AG04450 (cell line): ENCODE data around the gene PRR19. TPM values are rescaled to one million over a fixed set of nuclear protein-coding genes. Genes with fewer than 3 reads are reported as not detected.

ENCODE experiments used
- CTCF ChIA-PET: fragments of 300-600, 350-600 bp; formaldehyde crosslinking; extraction: SDS; loops from one replicate; lab custom pipeline; 2022; ENCODE audit warnings: antibody characterized with exemption, inconsistent platforms; lab: Charles Lee
- POLR2A ChIA-PET: fragments of 350-600 bp; formaldehyde crosslinking; extraction: SDS; loops from one replicate; lab custom pipeline; 2021; ENCODE audit warnings: antibody characterized with exemption, inconsistent platforms; lab: Yijun Ruan, JAX
- DNase-seq: peaks from one replicate; pipeline ENCODE4 v3.0.0-alpha.2; 2011; ENCODE audit warnings: low read depth, low spot score
- H3K27ac ChIP-seq: one replicate; pipeline ENCODE4 v1.5.1; 2012; ENCODE audit warnings: low read depth, low read length, control low read depth
- H3K27me3 ChIP-seq: one replicate; pipeline ENCODE4 v1.6.0; 2012; ENCODE audit warnings: low read length; ENCODE audit not compliant: control insufficient read depth, insufficient read depth
- H3K4me3 ChIP-seq: 2 replicates; pipeline ENCODE4 v1.5.1; 2011; ENCODE audit warnings: mild to moderate bottlenecking, low read depth, low read length, control low read depth
- H3K9me3 ChIP-seq: 2 replicates; pipeline ENCODE4 v1.5.1; 2012; ENCODE audit warnings: low read length; ENCODE audit not compliant: control insufficient read depth, insufficient read depth
- polyA plus RNA-seq: library from polyadenylated mRNA; depleted of rRNA; stranded (reverse); fragments of >200 nt; gene quantifications from 2 replicates; pipeline ENCODE4 v1.2.3, GENCODE V29; 2011
- TF ChIP-seq, protein P1 (sequence below): IDR thresholded peaks from 2 replicates; pipeline ENCODE4 v1.5.1; 2011; ENCODE audit warnings: low read depth, low read length, control low read depth, inconsistent platforms

PRR19 gene
- polyA plus RNA-seq, 1 experiment, result 0.40 TPM

DNA sequence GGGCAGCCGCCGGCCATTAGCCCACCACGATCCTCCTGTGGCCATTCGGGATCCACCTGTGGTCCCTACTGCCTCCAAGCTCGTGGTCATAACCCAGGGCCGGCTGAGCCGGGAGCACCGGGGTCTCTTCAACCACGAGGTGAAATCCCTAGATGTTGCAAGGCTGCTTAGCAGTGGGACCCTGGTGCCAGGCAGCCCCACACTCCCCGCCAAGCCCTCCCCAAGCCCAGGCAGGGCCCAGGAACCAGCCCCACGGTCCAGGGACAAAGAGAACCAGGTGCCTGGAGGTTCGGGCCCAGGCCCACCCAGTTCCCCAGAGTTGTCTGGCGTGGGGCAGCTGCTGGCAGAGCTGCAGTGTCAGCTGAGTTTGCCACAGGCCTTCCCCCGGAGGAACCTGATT is 7.8 kb downstream of the PRR19 start:
- POLR2A ChIA-PET, result no interaction called here
- CTCF ChIA-PET, result no interaction called here
- Histone ChIP-seq H3K4me3 (no peak overlapping the region), H3K9me3 (peaks cover 3% of the 10 kb centered on the region; the same call in 1 of the 2 replicates), H3K27ac (no peak overlapping the region), H3K27me3 (peaks cover 11% of the 10 kb centered on the region)
- TF ChIP-seq, protein P1, sequence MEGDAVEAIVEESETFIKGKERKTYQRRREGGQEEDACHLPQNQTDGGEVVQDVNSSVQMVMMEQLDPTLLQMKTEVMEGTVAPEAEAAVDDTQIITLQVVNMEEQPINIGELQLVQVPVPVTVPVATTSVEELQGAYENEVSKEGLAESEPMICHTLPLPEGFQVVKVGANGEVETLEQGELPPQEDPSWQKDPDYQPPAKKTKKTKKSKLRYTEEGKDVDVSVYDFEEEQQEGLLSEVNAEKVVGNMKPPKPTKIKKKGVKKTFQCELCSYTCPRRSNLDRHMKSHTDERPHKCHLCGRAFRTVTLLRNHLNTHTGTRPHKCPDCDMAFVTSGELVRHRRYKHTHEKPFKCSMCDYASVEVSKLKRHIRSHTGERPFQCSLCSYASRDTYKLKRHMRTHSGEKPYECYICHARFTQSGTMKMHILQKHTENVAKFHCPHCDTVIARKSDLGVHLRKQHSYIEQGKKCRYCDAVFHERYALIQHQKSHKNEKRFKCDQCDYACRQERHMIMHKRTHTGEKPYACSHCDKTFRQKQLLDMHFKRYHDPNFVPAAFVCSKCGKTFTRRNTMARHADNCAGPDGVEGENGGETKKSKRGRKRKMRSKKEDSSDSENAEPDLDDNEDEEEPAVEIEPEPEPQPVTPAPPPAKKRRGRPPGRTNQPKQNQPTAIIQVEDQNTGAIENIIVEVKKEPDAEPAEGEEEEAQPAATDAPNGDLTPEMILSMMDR, result no peak
- DNase-seq, result no peak

DNA sequence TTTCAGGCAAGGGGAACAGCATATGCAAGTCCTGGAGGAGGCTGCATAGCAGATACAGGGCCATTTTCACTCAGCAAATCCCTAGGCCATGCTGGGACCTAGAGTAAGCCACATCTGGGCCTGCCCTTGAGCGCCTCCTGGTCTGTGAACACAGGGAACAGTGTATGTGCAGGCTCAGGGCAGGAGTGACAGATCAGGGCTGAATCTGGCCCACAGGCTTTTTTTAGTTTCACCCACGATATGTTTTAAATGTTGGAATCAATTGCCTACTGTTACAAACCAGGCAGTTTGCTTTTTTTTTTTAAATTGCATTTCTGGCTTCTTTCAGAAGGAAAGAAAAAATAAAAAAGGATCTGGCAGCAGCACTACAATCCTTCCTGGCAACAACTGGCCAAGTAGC is 9.7 kb downstream of the PRR19 start:
- Histone ChIP-seq H3K4me3 (no peak overlapping the region), H3K9me3 (peaks cover 3% of the 10 kb centered on the region; the same call in 1 of the 2 replicates), H3K27ac (no peak overlapping the region), H3K27me3 (peaks cover 11% of the 10 kb centered on the region)
- CTCF ChIA-PET, result interaction anchor here (0.8 kb wide), 1 partner anchor 12 kb away, joined by 3 read pairs; no protein-coding TSS in a partner anchor
- no peak for DNase-seq
- TF ChIP-seq, protein P1, result no peak
- POLR2A ChIA-PET, result interaction anchor here (0.6 kb wide), 1 partner anchor 9 kb away, joined by 3 read pairs; the partner anchor contains the start of genes PAFAH1B3 and PRR19

DNA sequence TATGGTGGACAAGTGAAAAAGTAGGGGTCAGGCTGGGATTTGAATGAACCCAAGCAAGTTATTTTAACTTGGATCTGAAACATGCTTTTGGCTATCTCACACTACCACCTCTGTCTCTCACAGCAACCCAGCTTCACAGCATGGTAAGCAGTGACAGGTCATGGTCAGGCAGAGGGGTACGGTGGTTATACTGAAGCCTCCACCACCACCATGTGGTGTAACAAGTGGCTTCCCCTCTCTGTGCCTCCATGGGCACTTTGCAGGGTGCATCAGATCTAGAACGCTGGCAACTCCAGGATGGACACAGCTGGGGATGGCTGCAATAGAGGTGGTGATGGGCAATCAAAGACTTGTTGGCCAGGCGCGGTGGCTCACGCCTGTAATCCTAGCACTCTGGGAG is 10.4 kb downstream of the PRR19 start:
- TF ChIP-seq, protein P1, result no peak
- ChIA-PET CTCF (interaction anchor here (0.8 kb wide), 1 partner anchor 11 kb away, joined by 3 read pairs; no protein-coding TSS in a partner anchor), POLR2A (no interaction called here)
- Histone ChIP-seq H3K27me3 (peaks cover 11% of the 10 kb centered on the region), H3K27ac (no peak overlapping the region), H3K9me3 (no peaks in the 10 kb centered on the region; the same call in 1 of the 2 replicates), H3K4me3 (no peak overlapping the region)
- DNase-seq, result no peak

DNA sequence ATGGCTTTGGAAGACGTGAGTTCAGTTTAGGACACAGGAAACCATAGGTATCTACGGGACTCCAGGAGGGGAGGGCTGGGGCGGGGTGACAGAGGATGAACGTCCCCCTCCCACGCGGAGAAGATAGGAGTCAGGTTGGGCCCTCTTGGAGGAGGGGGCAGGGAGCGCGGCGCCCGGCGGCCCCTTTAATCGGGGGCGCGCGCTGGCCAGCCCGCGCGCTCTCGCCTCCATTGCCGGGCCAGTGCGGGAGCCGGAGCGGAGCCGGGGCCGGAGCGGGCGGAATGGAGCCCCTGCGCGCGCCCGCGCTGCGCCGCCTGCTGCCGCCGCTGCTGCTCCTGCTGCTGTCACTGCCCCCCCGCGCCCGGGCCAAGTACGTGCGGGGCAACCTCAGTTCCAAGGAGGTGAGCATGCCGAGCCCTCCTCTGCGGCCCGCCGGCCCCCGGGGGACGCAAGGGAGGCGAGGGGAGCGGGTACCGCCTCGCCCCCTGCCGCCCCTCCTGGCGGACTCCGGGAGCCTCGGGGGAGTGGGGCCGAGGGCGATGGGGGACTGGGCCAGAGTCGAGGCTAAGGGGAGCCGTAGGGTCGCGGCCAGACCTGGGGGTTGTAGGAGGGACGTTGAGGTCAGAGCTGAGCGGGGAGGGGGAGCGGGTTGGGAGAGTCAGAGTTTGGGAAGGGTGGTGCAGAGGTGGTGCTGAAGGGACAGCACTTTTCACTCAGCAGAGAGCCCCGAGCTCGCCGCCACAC is 11.3 kb downstream of the PRR19 start, which contains the start of gene TMEM145:
TMEM145 (plus strand) TSS at position 214 of the 744 bp plus-strand sequence; CDS start at position 282, 68 bp downstream.
- H3K27ac ChIP-seq, result no peak within 1 kb of the TSS
- peak within 1 kb of the TSS; percentile 52 for H3K4me3 ChIP-seq
- DNase-seq, result no peak
- POLR2A ChIA-PET, result interaction anchor here (0.9 kb wide), 1 partner anchor 11 kb away, joined by 4 read pairs; the partner anchor contains the start of genes PAFAH1B3 and PRR19
- CTCF ChIA-PET, result no interaction called here
- H3K27me3 ChIP-seq, result peaks cover 11% of the 10 kb centered on the region
- H3K9me3 ChIP-seq, result no peaks in the 10 kb centered on the region; the same call in 1 of the 2 replicates
- TF ChIP-seq, protein P1, result peak; percentile 2; the same call in 1 of the 2 replicates
